VCaP (cell line): ENCODE results near the gene CALHM3.

Experiments
- H3K27ac ChIP-seq: fragments of 450-650 bp; 2 replicates; pipeline ENCODE4 v1.5.1; 2017
- CTCF ChIP-seq: fragments of 450-650 bp; conservative IDR thresholded peaks from 2 replicates; pipeline ENCODE4 v1.5.1; 2017; ENCODE audit warnings: mild to moderate bottlenecking, moderate library complexity

The CALHM3 gene

GRCh38 chr10:103476046-103476768 is 2.8 kb downstream of the CALHM3 start:
- H3K27ac ChIP-seq = no peak overlapping the region
- TF ChIP-seq CTCF = peak; percentile 25

GRCh38 chr10:103475437-103475836 is 3.6 kb downstream of the CALHM3 start:
- TF ChIP-seq CTCF = no peak

GRCh38 chr10:103474077-103474476 is 5.0 kb downstream of the CALHM3 start:
- no peak overlapping the region for H3K27ac ChIP-seq
- TF ChIP-seq CTCF = no peak

More at GRCh38 chr10:103475437-103475836, 3.6 kb downstream of the CALHM3 start:
- H3K27ac ChIP-seq = no peak overlapping the region

GRCh38 chr10:103473261-103473671 is 5.8 kb downstream of the CALHM3 start:
- no peak overlapping the region for H3K27ac ChIP-seq
- TF ChIP-seq CTCF = no peak

GRCh38 chr10:103472005-103472404 is 7.0 kb downstream of the CALHM3 start:
- TF ChIP-seq CTCF = no peak
- H3K27ac ChIP-seq = no peak overlapping the region

GRCh38 chr10:103470761-103471653 is 8.0 kb downstream of the CALHM3 start:
- no peak overlapping the region for H3K27ac ChIP-seq

More at GRCh38 chr10:103470761-103471653, 8.0 kb downstream of the CALHM3 start:
- TF ChIP-seq CTCF = no peak
